IMR-90 (cell line): ENCODE results near the gene OR51I2.

Experiments
- BHLHE40 ChIP-seq: fragments of 150-350 bp; IDR thresholded peaks from 2 replicates; pipeline ENCODE4 v1.6.1; 2016; ENCODE audit warnings: mild to moderate bottlenecking, low read depth, low read length
- CEBPB ChIP-seq: IDR thresholded peaks from 2 replicates; pipeline ENCODE4 v1.6.1; 2012; ENCODE audit warnings: low read depth, low read length, improper control_type of control experiment
- CHD1 ChIP-seq: IDR thresholded peaks from 2 replicates; pipeline ENCODE4 v1.6.1; 2012; ENCODE audit warnings: low read depth, low read length, improper control_type of control experiment
- CTCF ChIP-seq: conservative IDR thresholded peaks from 2 replicates; pipeline ENCODE4 v1.5.1; 2012; ENCODE audit warnings: mild to moderate bottlenecking, low read depth, low read length, improper control_type of control experiment
- FOS ChIP-seq: fragments of 150-350 bp; IDR thresholded peaks from 2 replicates; pipeline ENCODE4 v1.6.1; 2016; ENCODE audit warnings: low read depth, low read length
- MAZ ChIP-seq: IDR thresholded peaks from 2 replicates; pipeline ENCODE4 v1.6.1; 2012; ENCODE audit warnings: low read depth, mild to moderate bottlenecking, low read length, improper control_type of control experiment, moderate library complexity, borderline replicate concordance
- MXI1 ChIP-seq: IDR thresholded peaks from 2 replicates; pipeline ENCODE4 v1.6.1; 2012; ENCODE audit warnings: low read depth, mild to moderate bottlenecking, low read length, moderate library complexity, borderline replicate concordance
- NFE2L2 ChIP-seq: fragments of 150-350 bp; IDR thresholded peaks from 2 replicates; pipeline ENCODE4 v1.6.1; 2016; ENCODE audit warnings: low read depth, mild to moderate bottlenecking, low read length
- POLR2A ChIP-seq: IDR thresholded peaks from 2 replicates; pipeline ENCODE4 v1.6.1; 2012; ENCODE audit warnings: mild to moderate bottlenecking, low read depth, low read length
- RAD21 ChIP-seq: IDR thresholded peaks from 2 replicates; pipeline ENCODE4 v1.6.1; 2012; ENCODE audit warnings: low read length, improper control_type of control experiment
- RCOR1 ChIP-seq: IDR thresholded peaks from 2 replicates; pipeline ENCODE4 v1.6.1; 2012; ENCODE audit warnings: mild to moderate bottlenecking, low read length, improper control_type of control experiment; ENCODE audit not compliant: insufficient replicate concordance
- RFX5 ChIP-seq: IDR thresholded peaks from 2 replicates; pipeline ENCODE4 v1.8.0; 2012; ENCODE audit warnings: low read depth, mild to moderate bottlenecking, low read length, moderate library complexity
- SMC3 ChIP-seq: fragments of 150-350 bp; IDR thresholded peaks from 2 replicates; pipeline ENCODE4 v1.6.1; 2016; ENCODE audit warnings: low read depth, mild to moderate bottlenecking, antibody characterized with exemption, low read length, moderate library complexity

GRCh38 chr11:5420993-5421392 lies 28.1 kb upstream of the OR51I2 start:
- no peak for TF ChIP-seq RCOR1
- no peak for TF ChIP-seq MXI1
- TF ChIP-seq SMC3, result no peak
- TF ChIP-seq CTCF, result no peak
- TF ChIP-seq RAD21, result no peak
- no peak for TF ChIP-seq CEBPB
- TF ChIP-seq POLR2A, result no peak
- no peak for TF ChIP-seq FOS
- TF ChIP-seq RFX5, result no peak
- no peak for TF ChIP-seq NFE2L2
- no peak for TF ChIP-seq BHLHE40
- no peak for TF ChIP-seq MAZ
- no peak for TF ChIP-seq CHD1
